Measurements from ENCODE around the gene GLDN. TPM values are rescaled to one million over a fixed set of nuclear protein-coding genes. Genes with fewer than 3 reads are reported as not detected.

The GLDN gene
- polyA plus RNA-seq, 2 of the 4 experiments (the other 2 are of a cell fraction) = 0.03 to 0.25 TPM

DNA sequence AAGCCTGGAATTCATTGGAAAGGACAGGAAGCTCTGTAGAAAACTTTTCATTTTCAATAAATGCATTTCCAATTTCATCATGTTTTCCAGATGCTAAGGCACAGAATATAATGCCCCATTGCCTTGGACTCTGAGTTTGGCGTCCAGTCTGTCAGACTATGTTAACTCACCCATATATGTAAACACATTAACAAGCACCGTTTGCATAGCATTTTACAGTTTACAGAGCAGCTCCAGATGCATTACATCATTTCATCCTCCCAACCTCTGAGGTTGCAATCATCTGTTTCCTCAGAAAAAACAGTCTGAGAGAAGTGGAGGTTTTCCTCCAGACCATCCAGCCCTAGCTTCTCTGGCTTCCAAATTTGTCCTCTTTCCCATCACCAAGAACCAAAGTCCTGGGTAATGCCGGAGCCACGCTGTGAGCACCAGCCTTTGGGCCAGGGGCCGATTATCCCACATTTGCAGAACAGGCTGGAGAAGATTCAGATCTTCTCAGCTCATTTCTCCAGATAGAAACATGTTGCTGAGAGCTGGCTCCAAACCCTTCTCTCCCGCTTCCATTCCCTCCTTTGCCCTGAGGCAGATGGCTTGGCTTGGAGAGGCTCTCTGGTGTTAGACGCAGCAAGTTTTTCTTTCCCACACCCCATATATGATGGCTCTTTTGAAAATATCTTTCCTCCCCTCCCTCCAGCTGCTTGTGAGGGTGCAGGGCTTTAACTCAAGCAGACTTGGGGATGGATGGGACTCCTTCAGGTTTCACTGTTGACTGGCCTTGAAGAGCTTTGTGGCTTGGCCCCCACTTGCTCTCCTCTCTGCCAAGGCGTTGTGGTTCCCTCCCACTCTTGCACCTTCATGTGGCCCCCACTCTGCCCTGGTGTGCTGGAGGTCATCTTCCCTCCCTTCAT, 29.0 kb upstream of the GLDN start (continued):
- TF ChIP-seq, protein P1, sequence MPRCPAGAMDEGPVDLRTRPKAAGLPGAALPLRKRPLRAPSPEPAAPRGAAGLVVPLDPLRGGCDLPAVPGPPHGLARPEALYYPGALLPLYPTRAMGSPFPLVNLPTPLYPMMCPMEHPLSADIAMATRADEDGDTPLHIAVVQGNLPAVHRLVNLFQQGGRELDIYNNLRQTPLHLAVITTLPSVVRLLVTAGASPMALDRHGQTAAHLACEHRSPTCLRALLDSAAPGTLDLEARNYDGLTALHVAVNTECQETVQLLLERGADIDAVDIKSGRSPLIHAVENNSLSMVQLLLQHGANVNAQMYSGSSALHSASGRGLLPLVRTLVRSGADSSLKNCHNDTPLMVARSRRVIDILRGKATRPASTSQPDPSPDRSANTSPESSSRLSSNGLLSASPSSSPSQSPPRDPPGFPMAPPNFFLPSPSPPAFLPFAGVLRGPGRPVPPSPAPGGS (IDR thresholded peaks at IDR 0.05) = no peak
- TF ChIP-seq POLR2A (IDR thresholded peaks at IDR 0.05; ENCODE audit: low read length) = no peak
- TF ChIP-seq MYC (IDR thresholded peaks at IDR 0.05; ENCODE audit: borderline replicate concordance, low read length) = no peak
- TF ChIP-seq, protein P2, sequence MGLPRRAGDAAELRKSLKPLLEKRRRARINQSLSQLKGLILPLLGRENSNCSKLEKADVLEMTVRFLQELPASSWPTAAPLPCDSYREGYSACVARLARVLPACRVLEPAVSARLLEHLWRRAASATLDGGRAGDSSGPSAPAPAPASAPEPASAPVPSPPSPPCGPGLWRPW (IDR thresholded peaks at IDR 0.05) = no peak

DNA sequence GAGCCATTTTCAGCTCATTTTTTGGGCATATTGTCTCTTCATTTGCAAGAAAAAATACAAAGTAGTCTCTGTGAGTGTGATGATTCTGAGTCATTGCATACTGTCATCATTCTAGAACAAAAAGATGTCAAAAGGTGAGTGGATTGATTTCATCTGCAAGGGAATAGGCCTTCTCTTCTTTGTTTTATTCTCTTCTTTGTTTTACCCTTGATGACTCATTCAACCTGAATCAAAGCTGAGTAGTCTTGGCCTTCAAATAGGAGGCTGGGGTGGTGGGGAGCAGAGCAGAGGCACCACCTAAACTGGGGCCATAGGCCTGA, 28.4 kb upstream of the GLDN start:
- CTCF ChIA-PET = interaction anchor here (1.2 to 5.9 kb wide), 6 partner anchors 14 to 150 kb away, joined by 3 to 24 read pairs (median 11); no protein-coding TSS in a partner anchor
- no peak overlapping the region for H3K4me3 ChIP-seq
- no peak; a peak in 1 of 6 replicates for ATAC-seq

DNA sequence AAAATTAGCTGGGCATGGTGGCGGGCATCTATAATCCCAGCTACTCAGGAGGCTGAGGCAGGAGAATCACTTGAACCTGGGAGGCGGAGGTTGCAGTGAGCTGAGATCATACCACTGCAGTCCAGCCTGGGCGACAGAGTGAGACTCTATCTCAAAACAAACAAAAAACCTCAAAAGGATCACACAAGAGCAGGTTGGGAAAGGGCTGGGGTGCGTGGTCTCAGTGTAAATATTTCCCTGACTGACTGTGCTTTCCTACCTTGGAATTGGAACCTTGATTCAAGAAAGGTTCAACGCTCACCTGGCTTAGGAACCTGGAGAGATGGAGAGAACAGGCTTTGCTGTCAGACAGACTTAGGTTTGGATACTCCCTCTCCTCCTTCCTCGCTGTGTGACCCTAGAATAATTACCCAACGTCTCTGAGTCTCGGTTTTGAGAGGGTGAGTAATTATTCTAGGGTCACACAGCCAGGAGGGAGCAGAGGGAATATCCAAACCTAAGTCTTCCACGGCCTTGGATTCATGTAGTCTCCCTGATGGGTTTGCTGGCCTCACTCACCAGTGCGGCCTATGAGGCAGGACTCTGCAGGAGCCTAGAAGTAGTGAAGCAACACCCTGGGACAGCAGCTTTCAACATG, 27.7 kb upstream of the GLDN start:
- TF ChIP-seq HOXB13 (CRISPR knock-in tag; IDR thresholded peaks at IDR 0.05; ENCODE audit: low read depth) (no peak), RFX5 (IDR thresholded peaks at IDR 0.05) (no peak), MAZ (IDR thresholded peaks at IDR 0.05; ENCODE audit: borderline replicate concordance, low read depth, low read length) (no peak), FOSB (CRISPR knock-in tag; IDR thresholded peaks at IDR 0.05) (no peak)
- DNase-seq (ENCODE audit: low read depth in 1 of 2, low spot score in 1 of 2) = no peak
- H3K4me2 ChIP-seq = no peak overlapping the region
- ATAC-seq = no peak
- FAIRE-seq = no peak
- H3K9me3 ChIP-seq = no peaks in the 10 kb centered on the region
- H3K4me3 ChIP-seq = no peak overlapping the region
- WGBS (ENCODE audit: missing lambda C conversion rate) = 63% methylated on average over 10 of the region's 10 CpGs
- ChIA-PET CTCF (interaction anchor here (1.4 to 5.9 kb wide), 5 partner anchors 15 to 151 kb away, joined by 4 to 24 read pairs (median 12); no protein-coding TSS in a partner anchor), POLR2A (no interaction called here)
- peaks cover 18% of the 10 kb centered on the region; the same call in 2 of the 3 replicates for H3K4me1 ChIP-seq
- H3K27ac ChIP-seq = no peak overlapping the region

More for the DNA sequence above, 28.4 kb upstream of the GLDN start:
- no peak for TF ChIP-seq FOSB (CRISPR knock-in tag; IDR thresholded peaks at IDR 0.05)
- no peak for TF ChIP-seq FOSL2 (IDR thresholded peaks at IDR 0.05)
- TF ChIP-seq FOSL2 (CRISPR knock-in tag; IDR thresholded peaks at IDR 0.05) = peak; percentile 70; the same call in 1 of the 2 replicates
- TF ChIP-seq JUNB (IDR thresholded peaks at IDR 0.05) = peak; percentile 44
- no peak for DNase-seq (ENCODE audit: low read depth in 1 of 2, low spot score in 1 of 2)
- peak overlapping the region; percentile 6 to 34; a peak in 2 of 6 replicates for H3K27ac ChIP-seq
- FAIRE-seq = no peak
- peaks cover 18% of the 10 kb centered on the region; the same call in 2 of the 3 replicates for H3K4me1 ChIP-seq
- H3K9me3 ChIP-seq = no peaks in the 10 kb centered on the region
- H3K4me2 ChIP-seq = peak overlapping the region; percentile 15; the same call in 2 of the 3 replicates
- POLR2A ChIA-PET = no interaction called here

DNA sequence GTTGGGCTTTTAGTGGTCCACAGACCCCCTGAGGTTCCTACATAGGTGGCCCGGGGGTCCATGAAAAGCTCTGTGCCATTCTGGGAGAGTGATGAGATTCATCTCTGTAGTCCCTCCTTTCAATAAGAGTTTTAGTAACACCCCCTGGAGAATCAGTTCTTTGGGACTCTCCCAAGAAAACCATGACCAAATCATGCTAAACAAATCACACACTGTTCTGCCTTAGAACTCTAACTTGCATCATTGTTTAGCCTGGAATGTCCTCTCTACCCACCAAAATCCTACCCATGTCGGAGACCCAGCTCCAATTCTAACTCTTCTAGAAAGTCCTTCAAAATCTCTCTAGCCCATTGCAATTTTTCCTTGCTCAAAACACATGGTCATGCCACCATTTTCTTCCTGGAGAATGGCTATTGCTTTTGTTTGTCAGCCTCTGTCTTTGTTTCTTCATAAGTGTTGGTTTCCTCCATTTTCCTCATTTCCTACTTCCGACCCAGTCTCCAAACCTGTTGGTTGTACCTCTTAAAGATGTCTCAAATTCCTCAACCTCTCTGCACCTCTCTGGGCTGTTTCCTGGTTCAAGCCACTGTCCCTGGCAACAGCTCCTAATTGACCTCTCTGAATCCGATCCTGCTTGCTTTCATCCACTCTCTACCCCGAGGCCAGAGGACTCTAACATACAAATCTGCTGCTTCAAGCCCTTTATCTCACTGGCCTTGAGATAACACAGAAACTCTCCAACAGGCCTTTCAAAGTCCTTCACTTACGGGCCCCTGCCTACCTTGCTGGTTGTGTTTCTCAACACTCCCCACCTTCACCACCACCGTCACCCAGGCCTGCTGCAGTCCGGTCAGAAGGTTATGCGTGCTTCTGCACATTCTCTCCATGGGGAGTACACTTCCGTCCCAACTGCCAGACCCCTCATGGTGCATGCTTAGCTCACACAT, 26.8 kb upstream of the GLDN start:
- FAIRE-seq = no peak
- CTCF ChIA-PET = interaction anchor here (3.1 to 3.9 kb wide), 2 partner anchors 27 to 67 kb away, joined by 10 to 14 read pairs; no protein-coding TSS in a partner anchor
- peaks cover 18% of the 10 kb centered on the region; the same call in 2 of the 3 replicates for H3K4me1 ChIP-seq

More for the DNA sequence above, 26.8 kb upstream of the GLDN start:
- H3K4me3 ChIP-seq = no peak overlapping the region
- ATAC-seq (no peak), DNase-seq (ENCODE audit: low read depth in 1 of 2, low spot score in 1 of 2) (no peak)
- H3K9me3 ChIP-seq = no peaks in the 10 kb centered on the region
- 71% methylated on average over 10 of the region's 10 CpGs for WGBS (ENCODE audit: missing lambda C conversion rate)
- H3K27ac ChIP-seq = no peak overlapping the region
- TF ChIP-seq, protein P3, sequence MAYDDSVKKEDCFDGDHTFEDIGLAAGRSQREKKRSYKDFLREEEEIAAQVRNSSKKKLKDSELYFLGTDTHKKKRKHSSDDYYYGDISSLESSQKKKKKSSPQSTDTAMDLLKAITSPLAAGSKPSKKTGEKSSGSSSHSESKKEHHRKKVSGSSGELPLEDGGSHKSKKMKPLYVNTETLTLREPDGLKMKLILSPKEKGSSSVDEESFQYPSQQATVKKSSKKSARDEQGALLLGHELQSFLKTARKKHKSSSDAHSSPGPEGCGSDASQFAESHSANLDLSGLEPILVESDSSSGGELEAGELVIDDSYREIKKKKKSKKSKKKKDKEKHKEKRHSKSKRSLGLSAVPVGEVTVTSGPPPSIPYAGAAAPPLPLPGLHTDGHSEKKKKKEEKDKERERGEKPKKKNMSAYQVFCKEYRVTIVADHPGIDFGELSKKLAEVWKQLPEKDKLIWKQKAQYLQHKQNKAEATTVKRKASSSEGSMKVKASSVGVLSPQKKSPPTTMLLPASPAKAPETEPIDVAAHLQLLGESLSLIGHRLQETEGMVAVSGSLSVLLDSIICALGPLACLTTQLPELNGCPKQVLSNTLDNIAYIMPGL (CRISPR knock-in tag; IDR thresholded peaks at IDR 0.05; ENCODE audit: borderline replicate concordance) = no peak
- no peak for TF ChIP-seq HDAC2 (IDR thresholded peaks at IDR 0.05)
- no peak for TF ChIP-seq POLR2A (IDR thresholded peaks at IDR 0.05; ENCODE audit: low read length)
- TF ChIP-seq CEBPB (IDR thresholded peaks at IDR 0.05) = no peak
- TF ChIP-seq, protein P2 (IDR thresholded peaks at IDR 0.05) = no peak
- no peak for TF ChIP-seq EHMT2 (IDR thresholded peaks at IDR 0.05; ENCODE audit: low read depth)
- TF ChIP-seq MYC (IDR thresholded peaks at IDR 0.05; ENCODE audit: borderline replicate concordance, low read length) = no peak
- no peak for TF ChIP-seq TFCP2L1 (CRISPR knock-in tag; IDR thresholded peaks at IDR 0.05)
- TF ChIP-seq EP300 (IDR thresholded peaks at IDR 0.05) = no peak
- no peak for TF ChIP-seq NPAS2 (CRISPR knock-in tag; IDR thresholded peaks at IDR 0.05; ENCODE audit: borderline replicate concordance)
- POLR2A ChIA-PET = interaction anchor here (0.6 kb wide), 1 partner anchor 10 kb away, joined by 4 read pairs; no protein-coding TSS in a partner anchor
- no peak overlapping the region for H3K4me2 ChIP-seq
